Immature natural killer cell (primary cell): ENCODE measurements around the gene SPTBN4. TPM values are rescaled to one million over a fixed set of nuclear protein-coding genes. Genes with fewer than 3 reads are reported as not detected.
A peak's percentile ranks its signal among the peaks of the same experiment; 100 is the strongest.
"Not testable (repeated sequence)": the region's sequence is repeated elsewhere in the genome, so short reads cannot be mapped to it uniquely, and the experiment has no call there.

Experiments used
- DNase-seq, 3 donors: peaks; one replicate each; pipeline ENCODE4 v3.0.0; 2022; ENCODE audit warnings: mixed read lengths in 1 of 3
- H3K27ac Mint-ChIP-seq, 6 donors: one replicate each; pipeline ENCODE4 v1.8.0; 2020; ENCODE audit warnings: mixed read lengths in 6 of 6, mild to moderate bottlenecking in 5 of 6, inconsistent platforms in 4 of 6, moderate library complexity in 3 of 6
- H3K27me3 Mint-ChIP-seq, 3 donors: one replicate each; pipeline ENCODE4 v1.8.0; 2020 to 2021; ENCODE audit warnings: low read depth in 3 of 3, mild to moderate bottlenecking in 3 of 3, mixed read lengths in 3 of 3, moderate library complexity in 3 of 3, inconsistent platforms in 1 of 3
- H3K36me3 Mint-ChIP-seq, 3 donors: one replicate each; pipeline ENCODE4 v1.8.0; 2020; ENCODE audit warnings: mixed read lengths in 3 of 3, inconsistent platforms in 2 of 3, mild to moderate bottlenecking in 2 of 3
- H3K4me1 Mint-ChIP-seq, 2 donors: one replicate each; pipeline ENCODE4 v1.8.0; 2020; ENCODE audit warnings: inconsistent platforms in 2 of 2, mild to moderate bottlenecking in 2 of 2, mixed read lengths in 2 of 2, moderate library complexity in 1 of 2
- H3K4me3 Mint-ChIP-seq, 5 donors: one replicate each; pipeline ENCODE4 v1.8.0; 2020; ENCODE audit warnings: mild to moderate bottlenecking in 5 of 5, mixed read lengths in 5 of 5, inconsistent platforms in 3 of 5, moderate library complexity in 3 of 5
- H3K9me3 Mint-ChIP-seq, 6 donors: one replicate each; pipeline ENCODE4 v1.8.0; 2020; ENCODE audit warnings: mild to moderate bottlenecking in 6 of 6, mixed read lengths in 6 of 6, inconsistent platforms in 4 of 6, moderate library complexity in 3 of 6
- polyA plus RNA-seq, 3 donors: library from polyadenylated mRNA; unstranded; fragments of 300-500 nt; fragmentation: Illumina TruSeq; gene quantifications; one replicate each; pipeline ENCODE4 v1.2.3, GENCODE V29; 2021

Gene SPTBN4
- polyA plus RNA-seq, 3 donors from 2014 or later: 0.26 TPM; not detected in 2

GRCh38 chr19:40444825-40445312 is 21.9 kb upstream of the SPTBN4 start:
- peaks cover 15 to 17% (median 15%) of the 10 kb centered on the region in 3 donors for H3K27me3 Mint-ChIP-seq

GRCh38 chr19:40445780-40446262 is 21.0 kb upstream of the SPTBN4 start:
- H3K27me3 Mint-ChIP-seq: peaks cover 15 to 17% (median 15%) of the 10 kb centered on the region in 3 donors
- no peaks in the 10 kb centered on the region for H3K9me3 Mint-ChIP-seq
- peaks cover 0 to 3% (median 2%) of the 10 kb centered on the region in 3 donors for H3K36me3 Mint-ChIP-seq
- peaks cover 20 to 21% of the 10 kb centered on the region in 2 donors for H3K4me1 Mint-ChIP-seq
- peak overlapping the region in 4 of 6 donors; percentile 23 to 91 (median 78) for H3K27ac Mint-ChIP-seq
- no peak for DNase-seq
- H3K4me3 Mint-ChIP-seq: peak overlapping the region; percentile 38 to 76 (median 63)

More at GRCh38 chr19:40444825-40445312, 21.9 kb upstream of the SPTBN4 start:
- H3K4me3 Mint-ChIP-seq: peak overlapping the region; percentile 95 to 100 (median 99)
- DNase-seq: no peak
- H3K27ac Mint-ChIP-seq: peak overlapping the region; percentile 90 to 100 (median 98)
- H3K36me3 Mint-ChIP-seq: peaks cover 0 to 4% (median 0%) of the 10 kb centered on the region in 3 donors
- H3K4me1 Mint-ChIP-seq: peaks cover 20 to 21% of the 10 kb centered on the region in 2 donors
- H3K9me3 Mint-ChIP-seq: no peaks in the 10 kb centered on the region

- H3K27me3 Mint-ChIP-seq: peaks cover 15 to 16% (median 15%) of the 10 kb centered on the region in 3 donors
- no peaks in the 10 kb centered on the region for H3K9me3 Mint-ChIP-seq
- peaks cover 20 to 21% of the 10 kb centered on the region in 2 donors for H3K4me1 Mint-ChIP-seq
- H3K27ac Mint-ChIP-seq: peak overlapping the region in 2 of 6 donors; percentile 32 to 90
- no peak for DNase-seq
- H3K4me3 Mint-ChIP-seq: peak overlapping the region in 2 of 5 donors; percentile 32 to 59
- H3K36me3 Mint-ChIP-seq: peaks cover 0 to 6% (median 0%) of the 10 kb centered on the region in 3 donors
Measured at GRCh38 chr19:40446263-40446784, 20.5 kb upstream of the SPTBN4 start.

- Mint-ChIP-seq H3K4me3 (no peak overlapping the region), H3K36me3 (peaks cover 0 to 14% (median 0%) of the 10 kb centered on the region in 3 donors), H3K9me3 (no peaks in the 10 kb centered on the region), H3K27ac (no peak overlapping the region), H3K27me3 (peaks cover 0 to 3% (median 0%) of the 10 kb centered on the region in 3 donors), H3K4me1 (peaks cover 7 to 8% of the 10 kb centered on the region in 2 donors)
- no peak for DNase-seq
Measured at GRCh38 chr19:40449506-40449905, 17.3 kb upstream of the SPTBN4 start.

GRCh38 chr19:40450664-40451063 is 16.1 kb upstream of the SPTBN4 start:
- Mint-ChIP-seq H3K4me3 (no peak overlapping the region), H3K9me3 (no peaks in the 10 kb centered on the region), H3K36me3 (peaks cover 0 to 14% (median 0%) of the 10 kb centered on the region in 3 donors), H3K27ac (no peak overlapping the region), H3K4me1 (peaks cover 0 to 1% of the 10 kb centered on the region in 2 donors), H3K27me3 (peaks cover 0 to under 1% (median 0%) of the 10 kb centered on the region in 3 donors)
- no peak for DNase-seq

GRCh38 chr19:40452016-40452415 is 14.8 kb upstream of the SPTBN4 start:
- peaks cover 0 to 19% (median 0%) of the 10 kb centered on the region in 3 donors for H3K36me3 Mint-ChIP-seq
- no peak overlapping the region for H3K27ac Mint-ChIP-seq
- H3K4me3 Mint-ChIP-seq: no peak overlapping the region
- DNase-seq: no peak
- no peaks in the 10 kb centered on the region for H3K9me3 Mint-ChIP-seq
- H3K27me3 Mint-ChIP-seq: peaks cover 0 to 1% (median 0%) of the 10 kb centered on the region in 3 donors
- H3K4me1 Mint-ChIP-seq: no peaks in the 10 kb centered on the region

- peaks cover 0 to 1% (median 0%) of the 10 kb centered on the region in 3 donors for H3K27me3 Mint-ChIP-seq
- no peaks in the 10 kb centered on the region for H3K4me1 Mint-ChIP-seq
- H3K4me3 Mint-ChIP-seq: no peak overlapping the region
- H3K9me3 Mint-ChIP-seq: no peaks in the 10 kb centered on the region
- peaks cover 0 to 19% (median 0%) of the 10 kb centered on the region in 3 donors for H3K36me3 Mint-ChIP-seq
- no peak overlapping the region for H3K27ac Mint-ChIP-seq
- no peak for DNase-seq
Measured at GRCh38 chr19:40453151-40453735, 13.6 kb upstream of the SPTBN4 start.

- peak overlapping the region in 1 of 6 donors; percentile 55 for H3K27ac Mint-ChIP-seq
- H3K4me3 Mint-ChIP-seq, H3K9me3 Mint-ChIP-seq, DNase-seq, H3K4me1 Mint-ChIP-seq, H3K27me3 Mint-ChIP-seq: not testable (repeated sequence)
- H3K36me3 Mint-ChIP-seq: peaks cover 0 to 19% (median 0%) of the 10 kb centered on the region in 3 donors
Measured at GRCh38 chr19:40453943-40454342, 12.9 kb upstream of the SPTBN4 start.

- Mint-ChIP-seq H3K27ac (no peak overlapping the region), H3K36me3 (peaks cover 0 to 10% (median 0%) of the 10 kb centered on the region in 3 donors), H3K4me1 (no peaks in the 10 kb centered on the region), H3K27me3 (peaks cover 0 to 3% (median 2%) of the 10 kb centered on the region in 3 donors), H3K4me3 (no peak overlapping the region), H3K9me3 (no peaks in the 10 kb centered on the region)
- DNase-seq: no peak
Measured at GRCh38 chr19:40457048-40457447, 9.8 kb upstream of the SPTBN4 start.

GRCh38 chr19:40457953-40458596 is 8.7 kb upstream of the SPTBN4 start:
- DNase-seq: no peak
- Mint-ChIP-seq H3K9me3 (no peaks in the 10 kb centered on the region), H3K36me3 (peaks cover 0 to 7% (median 0%) of the 10 kb centered on the region in 3 donors), H3K27me3 (peaks cover 0 to 3% (median 2%) of the 10 kb centered on the region in 3 donors), H3K27ac (peak overlapping the region in 1 of 6 donors; percentile 46), H3K4me1 (no peaks in the 10 kb centered on the region), H3K4me3 (no peak overlapping the region)

- H3K36me3 Mint-ChIP-seq: peaks cover 0 to 4% (median 0%) of the 10 kb centered on the region in 3 donors
- H3K27me3 Mint-ChIP-seq: peaks cover under 1 to 3% (median 2%) of the 10 kb centered on the region in 3 donors
- no peaks in the 10 kb centered on the region for H3K4me1 Mint-ChIP-seq
- DNase-seq: no peak
- H3K9me3 Mint-ChIP-seq: no peaks in the 10 kb centered on the region
- no peak overlapping the region for H3K27ac Mint-ChIP-seq
- no peak overlapping the region for H3K4me3 Mint-ChIP-seq
Measured at GRCh38 chr19:40458597-40458974, 8.2 kb upstream of the SPTBN4 start.

GRCh38 chr19:40460185-40460584 is 6.6 kb upstream of the SPTBN4 start:
- Mint-ChIP-seq H3K4me1 (peaks cover 9 to 10% of the 10 kb centered on the region in 2 donors), H3K36me3 (peaks cover 0 to 4% (median 0%) of the 10 kb centered on the region in 3 donors), H3K27me3 (peaks cover 5 to 11% (median 7%) of the 10 kb centered on the region in 3 donors), H3K4me3 (no peak overlapping the region), H3K9me3 (no peaks in the 10 kb centered on the region), H3K27ac (no peak overlapping the region)
- DNase-seq: no peak

- H3K36me3 Mint-ChIP-seq: peaks cover 0 to under 1% (median 0%) of the 10 kb centered on the region in 3 donors
- no peak overlapping the region for H3K4me3 Mint-ChIP-seq
Measured at GRCh38 chr19:40461669-40462221, 5.1 kb upstream of the SPTBN4 start.

More at GRCh38 chr19:40461669-40462221, 5.1 kb upstream of the SPTBN4 start:
- no peak for DNase-seq
- Mint-ChIP-seq H3K4me1 (peaks cover 21 to 24% of the 10 kb centered on the region in 2 donors), H3K27ac (peak overlapping the region in 2 of 6 donors; percentile 45 to 51), H3K9me3 (peaks cover 0 to 5% (median 0%) of the 10 kb centered on the region in 6 donors), H3K27me3 (peaks cover 19 to 27% (median 23%) of the 10 kb centered on the region in 3 donors)
